CD4-positive, CD25-positive, alpha-beta regulatory T cell (primary cell): Measurements from ENCODE around the gene MAPK8IP2. TPM values are rescaled to one million over a fixed set of nuclear protein-coding genes. Genes with fewer than 3 reads are reported as not detected.
"Not testable (repeated sequence)": the region's sequence is repeated elsewhere in the genome, so short reads cannot be mapped to it uniquely, and the experiment has no call there.

Experiments used
- ATAC-seq, 2 donors: fragments of 150-1000 bp; cut with Tn5 transposase; one replicate each; pipeline ENCODE4 v1.10.0; 2021; ENCODE audit warnings: low read depth in 2 of 2, moderate number of reproducible peaks in 2 of 2, moderate library complexity in 1 of 2
- DNase-seq, 3 donors: peaks; one replicate each; pipeline versions ENCODE4 v3.0.0 to v3.0.0-alpha.2; 2012 to 2022; ENCODE audit warnings: mixed read lengths in 1 of 3
- H3K27ac ChIP-seq: one replicate; pipeline ENCODE4 v1.7.0; 2013; ENCODE audit warnings: mild to moderate bottlenecking, low read length; ENCODE audit not compliant: insufficient read depth, poor library complexity, severe bottlenecking
- H3K27me3 ChIP-seq: one replicate; pipeline ENCODE4 v1.7.0; 2013; ENCODE audit warnings: low read length; ENCODE audit not compliant: control insufficient read depth, insufficient read depth
- H3K36me3 ChIP-seq: one replicate; pipeline ENCODE4 v1.7.0; 2013; ENCODE audit warnings: mild to moderate bottlenecking, low read length, moderate library complexity; ENCODE audit not compliant: control insufficient read depth, insufficient read depth
- H3K4me1 ChIP-seq: 2 replicates; pipeline ENCODE4 v1.7.0; 2013; ENCODE audit warnings: mild to moderate bottlenecking, low read length; ENCODE audit not compliant: insufficient read depth, control insufficient read depth, poor library complexity, severe bottlenecking
- H3K4me3 ChIP-seq: one replicate; pipeline ENCODE4 v1.7.0; 2013; ENCODE audit warnings: low read depth, mild to moderate bottlenecking, low read length, moderate library complexity
- H3K9me3 ChIP-seq, 2 experiments: 1 replicate in 1 of 2; 2 replicates in 1 of 2; pipeline ENCODE4 v1.7.0; 2013; ENCODE audit warnings: low read length in 2 of 2, mild to moderate bottlenecking in 1 of 2, moderate library complexity in 1 of 2; ENCODE audit not compliant: control insufficient read depth in 2 of 2
- H3K27ac Mint-ChIP-seq, 3 donors: one replicate each; pipeline ENCODE4 v1.8.0; 2020 to 2022; ENCODE audit warnings: mild to moderate bottlenecking in 3 of 3, mixed read lengths in 3 of 3, moderate library complexity in 2 of 3
- H3K27me3 Mint-ChIP-seq: one replicate; pipeline ENCODE4 v1.8.0; 2022; ENCODE audit warnings: mild to moderate bottlenecking, mixed read lengths
- H3K36me3 Mint-ChIP-seq: one replicate; pipeline ENCODE4 v1.8.0; 2020; ENCODE audit warnings: mixed read lengths
- H3K4me1 Mint-ChIP-seq, 4 donors: one replicate each; pipeline ENCODE4 v1.8.0; 2020 to 2022; ENCODE audit warnings: mixed read lengths in 4 of 4, mild to moderate bottlenecking in 1 of 4
- H3K4me3 Mint-ChIP-seq, 4 donors: one replicate each; pipeline ENCODE4 v1.8.0; 2020 to 2022; ENCODE audit warnings: mild to moderate bottlenecking in 4 of 4, mixed read lengths in 4 of 4, moderate library complexity in 3 of 4
- H3K9me3 Mint-ChIP-seq, 7 donors: one replicate each; pipeline ENCODE4 v1.8.0; 2020 to 2022; ENCODE audit warnings: mixed read lengths in 7 of 7, mild to moderate bottlenecking in 3 of 7, moderate library complexity in 2 of 7
- polyA plus RNA-seq, 4 donors: library from polyadenylated mRNA; unstranded; fragments of 300-500 nt; fragmentation: Illumina TruSeq; gene quantifications; one replicate each; pipeline ENCODE4 v1.2.3, GENCODE V29; 2021
- total RNA-seq: library from RNA; stranded (reverse); gene quantifications from one replicate; pipeline ENCODE4 v1.2.3, GENCODE V29; 2022

Gene MAPK8IP2
- total and polyA plus RNA-seq, 5 donors from 2014 or later, result 0.30 TPM; not detected in 4

DNA sequence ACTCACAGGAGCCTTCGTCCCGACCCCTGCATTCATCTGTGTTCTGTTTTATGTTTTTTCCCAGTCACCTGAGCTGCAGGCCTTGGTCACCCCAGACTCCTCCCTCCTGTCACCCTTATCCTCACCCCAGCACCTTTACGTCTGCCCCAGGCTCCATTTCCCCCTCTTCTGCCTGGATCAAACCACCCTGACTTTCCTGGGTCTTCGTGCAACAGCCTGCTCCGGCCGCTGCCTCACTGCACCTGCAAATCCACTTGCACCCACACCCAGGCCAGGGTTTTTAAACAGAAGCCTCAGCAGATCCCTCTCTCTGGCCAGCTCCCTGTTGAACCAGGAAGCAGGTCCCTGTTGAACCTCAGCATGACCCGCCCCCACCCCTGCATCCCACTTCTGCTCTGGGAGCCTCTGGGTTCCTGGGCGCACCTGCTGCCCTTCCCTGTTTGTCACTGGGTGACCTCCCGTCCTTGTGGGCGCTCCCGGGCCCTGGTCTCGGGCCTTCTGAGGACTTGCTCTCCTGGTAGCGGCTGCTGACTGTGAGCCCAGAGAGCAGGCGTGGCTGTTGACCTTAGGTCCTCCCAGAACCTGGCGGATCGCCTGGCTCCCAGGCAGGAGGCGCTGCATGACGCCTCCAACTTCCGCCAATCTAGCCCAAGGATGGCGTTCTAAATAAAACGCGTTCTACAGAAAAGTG, 12.8 kb downstream of the MAPK8IP2 start:
- H3K4me3 Mint-ChIP-seq, result no peak overlapping the region
- no peaks in the 10 kb centered on the region for H3K9me3 Mint-ChIP-seq
- H3K27ac Mint-ChIP-seq, result no peak overlapping the region
- no peaks in the 10 kb centered on the region for H3K4me1 ChIP-seq
- no peaks in the 10 kb centered on the region for H3K9me3 ChIP-seq
- H3K27me3 ChIP-seq, result no peaks in the 10 kb centered on the region
- no peak for ATAC-seq
- H3K27ac ChIP-seq, result no peak overlapping the region
- H3K36me3 ChIP-seq, result no peaks in the 10 kb centered on the region
- no peak overlapping the region for H3K4me3 ChIP-seq
- peaks cover 47% of the 10 kb centered on the region for H3K27me3 Mint-ChIP-seq
- no peak for DNase-seq
- peaks cover 0 to 10% (median 2%) of the 10 kb centered on the region in 4 donors for H3K4me1 Mint-ChIP-seq
- no peaks in the 10 kb centered on the region for H3K36me3 Mint-ChIP-seq

DNA sequence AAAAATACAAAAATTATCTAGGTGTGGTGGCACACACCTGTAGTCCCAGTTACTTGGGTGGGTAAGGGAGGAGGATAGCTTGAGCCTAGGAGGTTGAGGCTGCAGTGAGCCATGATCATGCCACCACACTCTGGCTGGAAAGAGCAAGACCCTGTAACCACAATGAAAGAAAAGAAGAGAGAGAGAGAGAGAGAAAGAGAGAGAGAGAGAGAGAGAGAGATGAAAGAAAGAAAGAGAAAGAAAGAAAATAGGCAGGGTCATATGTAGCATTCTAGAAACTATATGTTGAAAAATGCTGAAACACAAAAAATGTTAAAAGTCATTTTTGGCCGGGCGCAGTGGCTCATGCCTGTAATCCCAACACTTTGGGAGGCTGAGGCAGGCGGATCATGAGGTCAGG, 13.7 kb downstream of the MAPK8IP2 start:
- H3K36me3 Mint-ChIP-seq, H3K9me3 Mint-ChIP-seq, ATAC-seq, H3K27ac Mint-ChIP-seq, H3K4me3 ChIP-seq, H3K9me3 ChIP-seq, H3K4me1 Mint-ChIP-seq, H3K4me3 Mint-ChIP-seq, H3K36me3 ChIP-seq, H3K27me3 ChIP-seq, DNase-seq, H3K27ac ChIP-seq, H3K4me1 ChIP-seq: not testable (repeated sequence)
- peaks cover 45% of the 10 kb centered on the region for H3K27me3 Mint-ChIP-seq

DNA sequence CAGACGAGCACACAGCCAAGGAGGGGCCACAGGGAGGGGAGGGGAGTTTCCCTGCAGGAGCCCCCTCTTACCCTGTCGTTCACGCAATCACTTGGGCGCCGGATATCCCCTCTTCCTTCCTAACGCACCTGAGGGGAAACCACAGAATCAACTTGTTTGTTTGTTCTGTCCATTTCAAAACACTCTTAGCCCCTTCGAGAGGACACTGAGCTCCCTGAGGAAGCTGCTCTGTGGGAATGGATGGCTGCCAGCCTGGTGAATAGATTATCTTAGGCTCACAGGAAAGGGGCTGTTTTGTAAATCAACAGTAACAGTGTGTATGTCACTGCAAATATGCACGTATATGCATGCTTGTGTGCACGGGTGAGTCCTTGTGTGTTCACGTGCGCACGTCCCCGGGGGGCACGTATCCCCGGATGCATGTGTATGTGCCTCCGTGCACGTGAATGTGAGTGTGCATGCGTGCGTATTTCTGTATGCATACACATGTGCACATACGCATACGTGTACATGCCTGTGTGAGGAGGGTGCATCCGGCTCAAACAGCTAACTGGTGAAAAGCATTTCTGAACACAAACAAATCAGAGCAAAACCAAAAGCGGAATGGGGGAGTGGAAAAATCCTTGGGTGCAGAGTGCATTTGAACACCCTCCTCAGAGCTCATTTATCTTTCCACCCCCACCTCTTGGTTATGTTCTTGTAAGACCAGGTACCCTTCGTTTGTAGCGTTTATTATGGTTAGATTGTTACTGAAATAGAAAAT, 20.2 kb downstream of the MAPK8IP2 start:
- peak; percentile 87 to 91 (median 88) for DNase-seq
- Histone ChIP-seq H3K36me3 (peaks cover 2% of the 10 kb centered on the region), H3K4me1 (peaks cover 35% of the 10 kb centered on the region), H3K27ac (peak overlapping the region; percentile 98), H3K9me3 (no peaks in the 10 kb centered on the region), H3K27me3 (no peaks in the 10 kb centered on the region), H3K4me3 (peak overlapping the region; percentile 82)
- H3K36me3 Mint-ChIP-seq, result peaks cover 4% of the 10 kb centered on the region
- no peaks in the 10 kb centered on the region for H3K9me3 Mint-ChIP-seq
- peaks cover 0 to 41% (median 24%) of the 10 kb centered on the region in 4 donors for H3K4me1 Mint-ChIP-seq
- peak overlapping the region; percentile 96 to 98 (median 97) for H3K27ac Mint-ChIP-seq
- peak; percentile 67 to 72 for ATAC-seq
- peaks cover 5% of the 10 kb centered on the region for H3K27me3 Mint-ChIP-seq
- H3K4me3 Mint-ChIP-seq, result peak overlapping the region; percentile 91 to 97 (median 91)

DNA sequence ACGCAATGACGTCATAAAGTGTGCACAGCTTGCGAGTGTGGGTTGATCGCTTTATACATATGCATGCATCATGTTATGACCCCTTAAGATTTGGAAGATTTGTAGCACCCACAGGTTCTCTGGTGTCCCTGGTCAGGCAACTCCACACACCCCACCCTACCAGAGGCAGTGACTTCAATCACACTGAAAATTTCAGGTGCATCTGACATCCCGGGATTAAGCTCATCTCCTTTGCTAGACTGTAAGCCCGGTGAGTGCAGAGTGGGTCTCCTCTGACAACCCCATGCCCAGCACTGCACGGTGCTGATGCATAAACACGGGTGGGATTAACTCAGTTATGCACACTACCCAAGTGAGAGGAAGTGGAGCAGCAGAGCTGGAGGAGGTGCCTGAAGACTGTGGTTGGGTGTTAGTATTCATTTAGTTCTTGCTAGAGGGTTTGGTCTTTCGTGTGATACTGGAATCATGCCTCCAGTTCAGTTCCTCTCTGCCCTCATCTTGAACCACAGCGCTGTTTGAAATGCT, 20.8 kb downstream of the MAPK8IP2 start:
- peak overlapping the region; percentile 82 for H3K4me3 ChIP-seq
- no peaks in the 10 kb centered on the region for H3K9me3 Mint-ChIP-seq
- H3K36me3 Mint-ChIP-seq, result peaks cover 4% of the 10 kb centered on the region
- ATAC-seq (peak; percentile 69 to 73), DNase-seq (peak; percentile 33 to 89 (median 78))
- H3K27me3 ChIP-seq, result no peaks in the 10 kb centered on the region
- peaks cover 0 to 43% (median 24%) of the 10 kb centered on the region in 4 donors for H3K4me1 Mint-ChIP-seq
- H3K4me3 Mint-ChIP-seq, result peak overlapping the region; percentile 91 to 97 (median 91)
- H3K27ac ChIP-seq, result peak overlapping the region; percentile 98
- H3K9me3 ChIP-seq, result no peaks in the 10 kb centered on the region
- H3K27ac Mint-ChIP-seq, result peak overlapping the region; percentile 96 to 98 (median 97)
- peaks cover 2% of the 10 kb centered on the region for H3K36me3 ChIP-seq
- H3K4me1 ChIP-seq, result peaks cover 35% of the 10 kb centered on the region
- peaks cover 5% of the 10 kb centered on the region for H3K27me3 Mint-ChIP-seq

DNA sequence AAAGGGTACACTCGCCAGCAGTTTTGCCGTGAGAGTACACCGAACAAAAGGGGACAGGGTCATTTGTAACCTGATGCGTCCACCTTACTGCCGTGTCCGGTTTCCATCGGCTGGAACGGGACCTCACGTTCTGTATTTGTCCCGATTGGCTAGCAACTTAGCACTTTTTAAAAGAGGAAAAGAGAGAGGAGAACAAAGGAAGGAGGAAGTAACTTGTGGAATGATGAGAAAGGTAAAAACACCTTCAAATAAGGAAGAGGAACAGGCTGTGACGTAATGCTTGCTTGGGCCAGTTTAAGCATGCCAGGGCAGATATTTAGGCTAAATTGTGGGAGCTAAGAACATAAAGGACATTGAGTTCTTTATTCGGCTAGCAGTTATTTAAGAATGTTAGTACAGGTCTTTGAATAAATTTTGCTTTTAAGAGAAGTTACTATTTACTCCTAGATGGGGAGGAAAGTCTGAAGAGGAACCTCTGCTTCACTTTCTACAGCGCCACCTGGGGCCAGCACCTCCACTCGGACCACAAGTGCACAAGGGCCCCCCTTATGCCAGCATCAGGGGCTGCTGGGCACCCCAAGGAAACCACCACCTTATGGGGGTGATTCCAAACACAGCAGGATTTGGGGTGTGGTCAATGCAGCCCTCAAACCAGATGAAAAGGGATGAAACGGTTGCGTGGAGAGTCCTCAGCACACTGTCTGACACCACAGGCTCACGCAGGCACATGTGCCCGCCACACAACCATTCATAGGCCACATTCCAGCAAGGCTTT, 21.5 kb downstream of the MAPK8IP2 start:
- no peak for ATAC-seq
- Histone ChIP-seq H3K27ac (peak overlapping the region; percentile 98), H3K9me3 (no peaks in the 10 kb centered on the region), H3K27me3 (no peaks in the 10 kb centered on the region), H3K36me3 (peaks cover 2% of the 10 kb centered on the region), H3K4me3 (peak overlapping the region; percentile 82), H3K4me1 (peaks cover 43% of the 10 kb centered on the region)
- Mint-ChIP-seq H3K27ac (peak overlapping the region; percentile 96 to 98 (median 97)), H3K4me1 (peaks cover 0 to 47% (median 24%) of the 10 kb centered on the region in 4 donors), H3K27me3 (peaks cover 4% of the 10 kb centered on the region), H3K36me3 (peaks cover 4% of the 10 kb centered on the region), H3K4me3 (peak overlapping the region; percentile 91 to 97 (median 91)), H3K9me3 (no peaks in the 10 kb centered on the region)
- DNase-seq, result peak in 2 of 3 donors; percentile 39 to 64

DNA sequence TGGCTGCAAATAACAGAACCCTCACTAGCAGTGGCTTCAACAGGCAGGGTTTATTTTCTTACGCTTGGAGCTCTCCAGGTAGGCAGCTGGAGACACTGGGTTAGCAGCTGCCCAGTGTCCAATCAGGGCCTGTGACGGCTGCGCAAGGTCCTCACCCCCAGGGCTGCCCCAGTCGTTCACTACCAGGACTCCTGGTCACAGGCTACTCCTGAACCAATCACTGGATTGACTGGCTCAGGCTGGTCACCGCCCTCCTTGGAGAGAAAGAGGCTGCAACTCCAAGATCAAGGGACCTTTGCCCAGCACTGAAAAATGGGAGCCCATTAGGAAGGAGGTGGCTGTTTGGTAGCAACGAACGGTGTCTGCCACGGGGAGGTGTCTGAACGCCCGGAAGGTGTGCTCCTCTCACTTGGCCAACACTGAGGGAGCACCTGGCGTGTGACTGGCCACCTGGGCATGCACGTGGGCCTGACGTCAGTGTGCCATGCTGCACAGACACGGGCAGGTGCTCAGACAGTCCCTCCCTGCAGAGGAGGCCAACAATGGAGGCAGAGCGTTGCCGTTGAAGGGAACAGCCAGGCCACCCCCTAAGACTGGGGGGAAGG, 22.2 kb downstream of the MAPK8IP2 start:
- H3K4me1 ChIP-seq, result peaks cover 50% of the 10 kb centered on the region

More for the DNA sequence above, 22.2 kb downstream of the MAPK8IP2 start:
- H3K9me3 ChIP-seq, result no peaks in the 10 kb centered on the region
- peaks cover 2% of the 10 kb centered on the region for H3K36me3 ChIP-seq
- Mint-ChIP-seq H3K36me3 (peaks cover 4% of the 10 kb centered on the region), H3K4me3 (peak overlapping the region in 3 of 4 donors; percentile 91 to 97 (median 91)), H3K4me1 (peaks cover 0 to 50% (median 24%) of the 10 kb centered on the region in 4 donors), H3K9me3 (no peaks in the 10 kb centered on the region), H3K27me3 (no peaks in the 10 kb centered on the region), H3K27ac (peak overlapping the region; percentile 96 to 98 (median 97))
- no peaks in the 10 kb centered on the region for H3K27me3 ChIP-seq
- H3K27ac ChIP-seq, result peak overlapping the region; percentile 98
- peak overlapping the region; percentile 82 for H3K4me3 ChIP-seq
- ATAC-seq, result no peak
- DNase-seq, result no peak
